ENCODE measurements around the gene ABLIM3. TPM values are rescaled to one million over a fixed set of nuclear protein-coding genes. Genes with fewer than 3 reads are reported as not detected.

Gene ABLIM3
- total RNA-seq, 1 experiment from 2014 or later, result 70.9 TPM

- intact Hi-C loops (cut with micrococcal nuclease; ENCODE audit: unreplicated experiment), result no loop called here
- DNase-seq, result no peak
- Mint-ChIP-seq H3K4me1 (ENCODE audit: low read depth, unreplicated experiment) (peaks cover 14% of the 10 kb centered on the region), H3K4me3 (ENCODE audit: low read depth, unreplicated experiment) (no peak overlapping the region), H3K27me3 (ENCODE audit: unreplicated experiment) (no peaks in the 10 kb centered on the region), H3K9me3 (ENCODE audit: low read depth, unreplicated experiment) (no peaks in the 10 kb centered on the region), H3K27ac (ENCODE audit: unreplicated experiment) (no peak overlapping the region), H3K36me3 (ENCODE audit: insufficient read depth, unreplicated experiment) (peaks cover 39% of the 10 kb centered on the region)
- TF ChIP-seq CTCF (IDR thresholded peaks at IDR 0.05; ENCODE audit: unreplicated experiment), result no peak
- CTCF ChIA-PET, result interaction anchor here (1.6 kb wide), 1 partner anchor 87 kb away, joined by 4 read pairs; no protein-coding TSS in a partner anchor
- no TSS peak for BruUV-seq (replicated peaks)
Measured at GRCh38 chr5:149223081-149223848, 82.0 kb downstream of the ABLIM3 start.

GRCh38 chr5:149224282-149224681, 83.0 kb downstream of the ABLIM3 start:
- intact Hi-C loops (cut with micrococcal nuclease; ENCODE audit: unreplicated experiment), result no loop called here
- peaks cover 40% of the 10 kb centered on the region for H3K36me3 Mint-ChIP-seq (ENCODE audit: insufficient read depth, unreplicated experiment)
- DNase-seq, result no peak
- H3K27ac Mint-ChIP-seq (ENCODE audit: unreplicated experiment), result no peak overlapping the region
- no peaks in the 10 kb centered on the region for H3K27me3 Mint-ChIP-seq (ENCODE audit: unreplicated experiment)
- peaks cover 24% of the 10 kb centered on the region for H3K4me1 Mint-ChIP-seq (ENCODE audit: low read depth, unreplicated experiment)
- CTCF ChIA-PET, result no interaction called here
- no peaks in the 10 kb centered on the region for H3K9me3 Mint-ChIP-seq (ENCODE audit: low read depth, unreplicated experiment)
- BruUV-seq (replicated peaks), result no TSS peak
- no peak for TF ChIP-seq CTCF (IDR thresholded peaks at IDR 0.05; ENCODE audit: unreplicated experiment)
- no peak overlapping the region for H3K4me3 Mint-ChIP-seq (ENCODE audit: low read depth, unreplicated experiment)

GRCh38 chr5:149227168-149227826, 86.0 kb downstream of the ABLIM3 start:
- Mint-ChIP-seq H3K4me3 (ENCODE audit: low read depth, unreplicated experiment) (no peak overlapping the region), H3K9me3 (ENCODE audit: low read depth, unreplicated experiment) (no peaks in the 10 kb centered on the region), H3K36me3 (ENCODE audit: insufficient read depth, unreplicated experiment) (peaks cover 43% of the 10 kb centered on the region), H3K27ac (ENCODE audit: unreplicated experiment) (peak overlapping the region; percentile 35), H3K4me1 (ENCODE audit: low read depth, unreplicated experiment) (peaks cover 25% of the 10 kb centered on the region), H3K27me3 (ENCODE audit: unreplicated experiment) (no peaks in the 10 kb centered on the region)
- CTCF ChIA-PET, result interaction anchor here (0.5 to 2.7 kb wide), 9 partner anchors 35 to 1773 kb away, joined by 3 to 39 read pairs (median 4); partner anchors contain the start of gene ABLIM3
- no peak for TF ChIP-seq CTCF (IDR thresholded peaks at IDR 0.05; ENCODE audit: unreplicated experiment)
- no TSS peak for BruUV-seq (replicated peaks)
- intact Hi-C loops (cut with micrococcal nuclease; ENCODE audit: unreplicated experiment), result loop anchor here (5.0 kb wide), 2 partner anchors 35 to 315 kb away; no protein-coding TSS in a partner anchor
- DNase-seq, result peak; percentile 50

- peak; percentile 54 for DNase-seq
- peak overlapping the region; percentile 82 for H3K27ac Mint-ChIP-seq (ENCODE audit: unreplicated experiment)
- TF ChIP-seq CTCF (IDR thresholded peaks at IDR 0.05; ENCODE audit: unreplicated experiment), result peak; percentile 55
- H3K36me3 Mint-ChIP-seq (ENCODE audit: insufficient read depth, unreplicated experiment), result peaks cover 46% of the 10 kb centered on the region
- intact Hi-C loops (cut with micrococcal nuclease; ENCODE audit: unreplicated experiment), result loop anchor here (1.0 to 5.0 kb wide), 5 partner anchors 36 to 316 kb away; partner anchors contain the start of gene ABLIM3
- H3K4me1 Mint-ChIP-seq (ENCODE audit: low read depth, unreplicated experiment), result peaks cover 25% of the 10 kb centered on the region
- peak overlapping the region; percentile 5 for H3K4me3 Mint-ChIP-seq (ENCODE audit: low read depth, unreplicated experiment)
- no peaks in the 10 kb centered on the region for H3K27me3 Mint-ChIP-seq (ENCODE audit: unreplicated experiment)
- CTCF ChIA-PET, result interaction anchor here (0.6 to 2.7 kb wide), 11 partner anchors 36 to 114 kb away, joined by 3 to 39 read pairs (median 5); partner anchors contain the start of gene ABLIM3
- no peaks in the 10 kb centered on the region for H3K9me3 Mint-ChIP-seq (ENCODE audit: low read depth, unreplicated experiment)
- BruUV-seq (replicated peaks), result no TSS peak
Measured at GRCh38 chr5:149228618-149229297, 87.5 kb downstream of the ABLIM3 start.

Data from Calu3 (cell line).